Ovary (tissue), 9 donors: ENCODE measurements around the gene KAT14. TPM values are rescaled to one million over a fixed set of nuclear protein-coding genes. Genes with fewer than 3 reads are reported as not detected.
"Not testable (repeated sequence)": the region's sequence is repeated elsewhere in the genome, so short reads cannot be mapped to it uniquely, and the experiment has no call there.

Experiments
- DNase-seq, 5 donors: peaks; one replicate each; pipeline ENCODE4 v3.0.0-alpha.2; 2019 to 2020
- H3K27ac ChIP-seq, 2 donors: fragments of 200-600 bp; one replicate each; pipeline versions ENCODE4 v1.5.1 to v1.8.0; 2019 to 2022
- H3K27me3 ChIP-seq: fragments of 200-600 bp; one replicate; pipeline ENCODE4 v1.8.0; 2022
- H3K36me3 ChIP-seq: fragments of 200-600 bp; sonication (generic); one replicate; pipeline ENCODE4 v1.5.1; 2019
- H3K4me1 ChIP-seq: one replicate; pipeline ENCODE4 v1.8.1; 2013; ENCODE audit warnings: mild to moderate bottlenecking, moderate library complexity; ENCODE audit not compliant: insufficient read depth
- H3K4me3 ChIP-seq: fragments of 200-600 bp; sonication (generic); one replicate; pipeline ENCODE4 v1.5.1; 2017
- H3K9me3 ChIP-seq, 2 donors: fragments of 200-600 bp in 1 of 2; sonication (generic) in 1 of 2; one replicate each; pipeline versions ENCODE4 v1.5.1 to v1.8.1; 2013 to 2019; ENCODE audit warnings: mild to moderate bottlenecking in 1 of 2, moderate library complexity in 1 of 2
- EP300 ChIP-seq: sonication (generic); formaldehyde crosslinking; IDR thresholded peaks from one replicate; pipeline ENCODE4 v1.6.1; 2017; ENCODE audit warnings: antibody characterized with exemption
- POLR2A ChIP-seq: fragments of 450-650 bp; IDR thresholded peaks from one replicate; pipeline ENCODE4 v1.6.1; 2017; ENCODE audit warnings: antibody characterized with exemption, mild to moderate bottlenecking, moderate library complexity
- WGBS, 3 donors: extraction: QIAGEN DNeasy Blood & Tissue Kit in 1 of 3; methylation state at CpG; one replicate each; pipeline versions ENCODE4 v1.1.5 to v1.1.7; 2013 to 2017; 5-methylcytosine and 5-hydroxymethylcytosine counted together
- intact Hi-C, 4 donors: fragments of 100-400 bp; cut with DNase I; formaldehyde crosslinking; loops; one replicate each; pipeline versions ENCODE4 v1.11.0 to v1.15.1; 2022 to 2023
- polyA plus RNA-seq, 2 donors: library from polyadenylated mRNA; stranded (reverse); fragments of 200-250 nt in 1 of 2; fragments of 350-450 nt in 1 of 2; fragmentation: Illumina TruSeq in 1 of 2; extraction: RNeasy Lipid Tissue Mini Kit (QIAGEN cat#74804) in 1 of 2; gene quantifications; one replicate each; pipeline ENCODE4 v1.2.3, GENCODE V29; 2013 to 2014
- total RNA-seq, 7 donors: library from RNA; depleted of rRNA in 2 of 7; stranded (reverse); fragments of >200 nt in 2 of 7; fragmentation: NEBNext Ultra II Directional in 3 of 7; extraction: Animal tissue kit (Norgen Biotek cat#: 25700) in 3 of 7; gene quantifications; one replicate each; pipeline versions ENCODE4 v1.1.0 to v1.2.4, GENCODE V29; 2016 to 2023
- TF ChIP-seq, protein P1 (sequence below), 3 donors: fragments of 450-650 bp in 2 of 3; fragments of 200-600 bp in 1 of 3; IDR thresholded peaks; one replicate each; pipeline versions ENCODE4 v1.5.1 to v1.8.0; 2016 to 2022; ENCODE audit warnings: antibody characterized with exemption in 3 of 3, mild to moderate bottlenecking in 1 of 3
- donor health status: DM: no; HTN: no; CAD: no; lungs with moderate emphysema.
- donor health status: DM: no; HTN: no; CAD: no.
- donor health status: Bipolar disorder and iron deficiency.
- donor health status: DM: yes; HTN: yes; CAD: no.
- donor health status: DM: no; HTN: no; CAD: no.
- donor health status: DM: yes; HTN: yes; CAD: no.

KAT14 gene
- total and polyA plus RNA-seq, 9 donors = 10.0 to 19.5 (median 14.8) TPM

- Histone ChIP-seq H3K36me3 (no peaks in the 10 kb centered on the region), H3K9me3 (no peaks in the 10 kb centered on the region), H3K27me3 (no peaks in the 10 kb centered on the region), H3K4me1 (no peaks in the 10 kb centered on the region), H3K4me3 (no peak overlapping the region), H3K27ac (no peak overlapping the region)
- DNase-seq = no peak
- WGBS, 3 donors = 84 to 87% (median 85%) methylated on average over 3 of the region's 3 CpGs
- TF ChIP-seq, protein P1, sequence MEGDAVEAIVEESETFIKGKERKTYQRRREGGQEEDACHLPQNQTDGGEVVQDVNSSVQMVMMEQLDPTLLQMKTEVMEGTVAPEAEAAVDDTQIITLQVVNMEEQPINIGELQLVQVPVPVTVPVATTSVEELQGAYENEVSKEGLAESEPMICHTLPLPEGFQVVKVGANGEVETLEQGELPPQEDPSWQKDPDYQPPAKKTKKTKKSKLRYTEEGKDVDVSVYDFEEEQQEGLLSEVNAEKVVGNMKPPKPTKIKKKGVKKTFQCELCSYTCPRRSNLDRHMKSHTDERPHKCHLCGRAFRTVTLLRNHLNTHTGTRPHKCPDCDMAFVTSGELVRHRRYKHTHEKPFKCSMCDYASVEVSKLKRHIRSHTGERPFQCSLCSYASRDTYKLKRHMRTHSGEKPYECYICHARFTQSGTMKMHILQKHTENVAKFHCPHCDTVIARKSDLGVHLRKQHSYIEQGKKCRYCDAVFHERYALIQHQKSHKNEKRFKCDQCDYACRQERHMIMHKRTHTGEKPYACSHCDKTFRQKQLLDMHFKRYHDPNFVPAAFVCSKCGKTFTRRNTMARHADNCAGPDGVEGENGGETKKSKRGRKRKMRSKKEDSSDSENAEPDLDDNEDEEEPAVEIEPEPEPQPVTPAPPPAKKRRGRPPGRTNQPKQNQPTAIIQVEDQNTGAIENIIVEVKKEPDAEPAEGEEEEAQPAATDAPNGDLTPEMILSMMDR (IDR thresholded peaks at IDR 0.05) = no peak
- TF ChIP-seq POLR2A = no peak
- no peak for TF ChIP-seq EP300
- intact Hi-C loops = no loop called here
Observed at GRCh38 chr20:18190338-18191233, 52.9 kb downstream of the KAT14 start.

DNA sequence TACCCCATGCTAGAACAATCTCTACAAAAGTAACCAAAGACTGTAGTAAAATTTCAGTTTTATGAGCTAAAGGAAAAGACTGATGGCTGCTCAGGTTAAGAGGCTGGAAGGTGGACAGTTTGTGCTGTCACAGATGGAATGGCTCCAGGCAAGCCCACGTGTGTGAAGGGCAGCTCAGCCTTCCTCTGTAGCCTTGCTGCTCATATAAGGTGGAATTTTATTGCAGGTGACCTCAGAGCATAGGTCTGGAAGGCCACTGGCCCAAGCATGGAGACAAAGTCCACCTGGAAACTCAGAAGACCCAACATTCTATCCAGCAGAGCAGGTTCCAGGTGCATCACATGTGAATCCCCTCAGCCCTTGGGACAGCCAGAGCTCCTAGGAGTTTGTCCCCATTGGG lies 53.6 kb downstream of the KAT14 start:
- Histone ChIP-seq H3K27me3 (no peaks in the 10 kb centered on the region), H3K27ac (no peak overlapping the region), H3K4me1 (no peaks in the 10 kb centered on the region), H3K36me3 (no peaks in the 10 kb centered on the region), H3K9me3 (no peaks in the 10 kb centered on the region), H3K4me3 (no peak overlapping the region)
- 33 to 38% (median 36%) methylated on average over 1 of the region's 1 CpG for WGBS, 3 donors
- intact Hi-C loops = no loop called here
- no peak for DNase-seq
- TF ChIP-seq EP300 = no peak
- TF ChIP-seq, protein P1 (IDR thresholded peaks at IDR 0.05) = no peak
- no peak for TF ChIP-seq POLR2A

DNA sequence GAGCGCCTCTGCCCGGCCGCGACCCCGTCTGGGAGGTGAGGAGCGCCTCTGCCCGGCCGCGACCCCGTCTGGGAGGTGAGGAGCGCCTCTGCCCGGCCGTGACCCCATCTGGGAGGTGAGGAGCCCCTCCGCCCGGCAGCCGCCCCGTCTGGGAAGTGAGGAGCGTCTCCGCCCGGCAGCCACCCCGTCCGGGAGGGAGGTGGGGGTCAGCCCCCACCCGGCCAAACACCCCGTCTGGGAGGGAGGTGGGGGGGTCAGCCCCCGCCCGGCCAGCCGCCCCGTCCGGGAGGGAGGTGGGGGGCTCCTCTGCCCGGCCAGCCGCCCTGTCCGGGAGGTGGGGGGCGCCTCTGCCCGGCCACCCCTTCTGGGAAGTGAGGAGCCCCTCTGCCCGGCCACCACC lies 56.8 kb downstream of the KAT14 start:
- DNase-seq, intact Hi-C loops, H3K27ac ChIP-seq, H3K27me3 ChIP-seq, H3K4me1 ChIP-seq, H3K9me3 ChIP-seq, H3K36me3 ChIP-seq, H3K4me3 ChIP-seq: not testable (repeated sequence)
- WGBS, 3 donors = 92 to 97% (median 93%) methylated on average over 22 to 34 of the region's 35 CpGs

DNA sequence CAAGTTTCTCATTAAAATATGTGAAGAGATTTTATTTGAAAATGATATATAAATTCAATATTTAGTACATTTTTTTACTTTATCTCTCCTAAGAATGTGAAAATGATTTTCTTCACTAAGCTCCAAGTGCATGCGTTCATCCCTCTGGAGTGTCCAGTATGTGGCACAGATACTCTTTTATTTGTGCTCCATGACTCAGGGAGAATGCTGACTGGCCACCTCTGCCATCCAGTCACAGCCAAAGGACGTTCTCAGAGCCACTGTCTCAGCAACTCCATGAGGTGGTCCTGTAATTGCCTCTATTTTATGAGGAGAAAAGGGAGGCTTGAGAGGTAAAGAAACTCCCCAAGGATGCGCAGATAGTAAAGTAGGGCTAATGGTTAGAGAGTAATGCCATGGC lies 58.3 kb downstream of the KAT14 start:
- TF ChIP-seq POLR2A = no peak
- TF ChIP-seq, protein P1 (IDR thresholded peaks at IDR 0.05) = no peak
- TF ChIP-seq EP300 = no peak
- Histone ChIP-seq H3K27ac (no peak overlapping the region), H3K9me3 (no peaks in the 10 kb centered on the region), H3K27me3 (no peaks in the 10 kb centered on the region), H3K36me3 (no peaks in the 10 kb centered on the region), H3K4me1 (no peaks in the 10 kb centered on the region), H3K4me3 (no peak overlapping the region)
- 92 to 96% (median 92%) methylated on average over 3 of the region's 3 CpGs for WGBS, 3 donors
- intact Hi-C loops = no loop called here
- DNase-seq = no peak

GRCh38 chr20:18197382-18198070 lies 59.9 kb downstream of the KAT14 start:
- TF ChIP-seq EP300 (no peak), POLR2A (no peak)
- TF ChIP-seq, protein P1 (IDR thresholded peaks at IDR 0.05) = no peak

More at GRCh38 chr20:18197382-18198070, 59.9 kb downstream of the KAT14 start:
- Histone ChIP-seq H3K27me3 (no peaks in the 10 kb centered on the region), H3K9me3 (no peaks in the 10 kb centered on the region), H3K36me3 (no peaks in the 10 kb centered on the region), H3K4me1 (no peaks in the 10 kb centered on the region), H3K4me3 (no peak overlapping the region), H3K27ac (no peak overlapping the region)
- intact Hi-C loops = no loop called here
- DNase-seq = no peak
- WGBS, 3 donors = 95 to 96% (median 95%) methylated on average over 12 of the region's 12 CpGs
